Endothelial cell of umbilical vein (primary cell): ENCODE measurements around the gene KCTD16. TPM values are rescaled to one million over a fixed set of nuclear protein-coding genes. Genes with fewer than 3 reads are reported as not detected.

Source experiments
- BruUV-seq: library from RNA; stranded (reverse); fragments of 400-500 nt; replicated peaks from 2 replicates; lab custom pipeline; 2021; lab: Mats Ljungman, UMichigan
- CTCF ChIA-PET: fragments of 300-600, 350-600 bp; sonication (Branson Sonifier 250); formaldehyde crosslinking; loops from one replicate; lab custom pipeline; 2021; ENCODE audit warnings: antibody characterized with exemption, inconsistent platforms; lab: Charles Lee
- POLR2A ChIA-PET: fragments of 300-600, 350-600 bp; sonication (Branson Sonifier 250); formaldehyde crosslinking; loops from one replicate; lab custom pipeline; 2021; ENCODE audit warnings: antibody characterized with exemption, inconsistent platforms; lab: Charles Lee
- DNase-seq: peaks from one replicate; pipeline ENCODE4 v3.0.0-alpha.2; 2011; ENCODE audit warnings: low read depth, low spot score
- FAIRE-seq: peaks from 2 replicates; lab custom pipeline; 2011; peaks lifted over from hg19 to GRCh38; lab: Jason Lieb, UNC
- H2AFZ ChIP-seq: 2 replicates; pipeline ENCODE4 v1.6.0; 2012; ENCODE audit warnings: low read depth, low read length, control low read depth, inconsistent platforms
- H3K27ac ChIP-seq: 2 replicates; pipeline ENCODE4 v1.5.1; 2011; ENCODE audit warnings: low read depth, mild to moderate bottlenecking, control low read depth, low read length, moderate library complexity; ENCODE audit not compliant: insufficient read depth
- H3K27me3 ChIP-seq, 2 experiments: 2 replicates each; pipeline versions ENCODE4 v1.6.0 to v1.6.1; 2011; ENCODE audit warnings: low read length in 2 of 2, mixed read lengths in 1 of 2; ENCODE audit not compliant: control insufficient read depth in 2 of 2, insufficient read depth in 2 of 2
- H3K36me3 ChIP-seq, 2 experiments: 2 replicates in 1 of 2; 3 replicates in 1 of 2; pipeline ENCODE4 v1.5.1; 2011; ENCODE audit warnings: low read length in 2 of 2, mild to moderate bottlenecking in 1 of 2, moderate library complexity in 1 of 2; ENCODE audit not compliant: control insufficient read depth in 2 of 2, insufficient read depth in 2 of 2; ENCODE audit errors: extremely low read depth in 1 of 2
- H3K4me1 ChIP-seq: 3 replicates; pipeline ENCODE4 v1.5.1; 2011; ENCODE audit warnings: mild to moderate bottlenecking, low read length; ENCODE audit not compliant: control insufficient read depth, insufficient read depth; ENCODE audit errors: extremely low read depth
- H3K4me2 ChIP-seq: 2 replicates; pipeline ENCODE4 v1.6.1; 2011; ENCODE audit warnings: low read length, control low read depth, mixed read lengths; ENCODE audit not compliant: insufficient read depth
- H3K4me3 ChIP-seq, 3 experiments: fragments of 200-600 bp in 1 of 3; sonication (generic), shearing (Covaris generic) in 1 of 3; replicated peaks in 1 of 3; 2 replicates each; pipeline ENCODE4 v1.5.1; 2011 to 2016; ENCODE audit warnings: control low read depth in 3 of 3, low read length in 3 of 3, mild to moderate bottlenecking in 2 of 3, inconsistent platforms in 1 of 3, low read depth in 1 of 3, moderate library complexity in 1 of 3; ENCODE audit not compliant: insufficient read depth in 1 of 3
- H3K79me2 ChIP-seq: 2 replicates; pipeline ENCODE4 v1.6.0; 2012; ENCODE audit warnings: low read length, inconsistent platforms; ENCODE audit not compliant: control insufficient read depth, insufficient read depth
- H3K9ac ChIP-seq: replicated peaks from 2 replicates; pipeline ENCODE3; 2011; ENCODE audit warnings: low read length, control low read depth; ENCODE audit not compliant: insufficient read depth; ENCODE audit errors: extremely low read depth
- H3K9me1 ChIP-seq: replicated peaks from 3 replicates; pipeline ENCODE4 v1.6.0; 2011; ENCODE audit warnings: mild to moderate bottlenecking, low read length; ENCODE audit not compliant: control insufficient read depth, insufficient read depth; ENCODE audit errors: extremely low read depth
- H3K9me3 ChIP-seq: replicated peaks from 2 replicates; pipeline ENCODE4 v1.5.1; 2012; ENCODE audit warnings: low read length, inconsistent platforms; ENCODE audit not compliant: control insufficient read depth, insufficient read depth
- H4K20me1 ChIP-seq: replicated peaks from 2 replicates; pipeline ENCODE3; 2011; ENCODE audit warnings: mild to moderate bottlenecking, low read length; ENCODE audit not compliant: control insufficient read depth, insufficient read depth; ENCODE audit errors: extremely low read depth
- CTCF ChIP-seq, 2 donors: IDR thresholded peaks; 1 replicate in 1 of 2; 2 replicates in 1 of 2; pipeline ENCODE4 v1.5.1; 2011; ENCODE audit warnings: low read length in 2 of 2, mild to moderate bottlenecking in 2 of 2, moderate library complexity in 2 of 2, control low read depth in 1 of 2, inconsistent platforms in 1 of 2, low read depth in 1 of 2; ENCODE audit not compliant: insufficient read depth in 1 of 2; ENCODE audit errors: extremely low read depth in 1 of 2
- EZH2 ChIP-seq: IDR thresholded peaks from 2 replicates; pipeline ENCODE4 v1.6.1; 2012; ENCODE audit warnings: borderline replicate concordance, low read depth, mild to moderate bottlenecking, moderate library complexity, low read length, inconsistent platforms; ENCODE audit not compliant: severe bottlenecking
- FOS ChIP-seq: IDR thresholded peaks from 2 replicates; pipeline ENCODE4 v1.6.1; 2011; ENCODE audit warnings: mild to moderate bottlenecking, low read length, moderate library complexity, borderline replicate concordance; ENCODE audit not compliant: insufficient read depth
- GATA2 ChIP-seq: IDR thresholded peaks from 2 replicates; pipeline ENCODE4 v1.7.0; 2011; ENCODE audit warnings: low read depth, mild to moderate bottlenecking, moderate library complexity, mixed read lengths, low read length; ENCODE audit not compliant: insufficient read length, insufficient read depth
- JUN ChIP-seq: IDR thresholded peaks from 2 replicates; pipeline ENCODE4 v1.6.1; 2011; ENCODE audit warnings: borderline replicate concordance, low read depth; ENCODE audit not compliant: insufficient read length, insufficient read depth
- MAX ChIP-seq: IDR thresholded peaks from 2 replicates; pipeline ENCODE4 v1.6.1; 2011; ENCODE audit not compliant: insufficient read depth, insufficient read length
- MYC ChIP-seq: IDR thresholded peaks from one replicate; pipeline ENCODE4 v1.6.1; 2011; ENCODE audit warnings: mild to moderate bottlenecking, low read depth, low read length
- POLR2A ChIP-seq: IDR thresholded peaks from 2 replicates; pipeline ENCODE4 v1.6.1; 2012; ENCODE audit warnings: low read depth, mild to moderate bottlenecking, control low read depth, low read length
- POLR2AphosphoS5 ChIP-seq: IDR thresholded peaks from 2 replicates; pipeline ENCODE4 v1.6.1; 2012; ENCODE audit warnings: low read depth, mild to moderate bottlenecking, control low read depth, low read length, moderate library complexity; ENCODE audit not compliant: insufficient read depth
- dilution Hi-C: fragments of 300-500 bp; cut with MboI; formaldehyde crosslinking; loops from one replicate; pipeline ENCODE4 v1.15.0; 2019; ENCODE audit warnings: low sequenced_read_pairs; ENCODE audit not compliant: extremely low pct_ligation_motif_present
- intact Hi-C: fragments of 100-400 bp; cut with micrococcal nuclease; formaldehyde crosslinking; loops from one replicate; pipeline ENCODE4 v1.10.0; 2022
- polyA plus RNA-seq, 4 experiments: library from polyadenylated mRNA; depleted of rRNA in 3 of 4; stranded (reverse) in 3 of 4; unstranded in 1 of 4; fragments of >200 nt; gene quantifications; 2 replicates each; pipeline versions ENCODE4 v1.2.1 to v1.2.3, GENCODE V29; 2011 to 2012; ENCODE audit warnings: missing spikeins in 1 of 4
- total RNA-seq: library from RNA; stranded (reverse); gene quantifications from 2 replicates; pipeline ENCODE4 v1.2.3, GENCODE V29; 2021

The KCTD16 gene
- total and polyA plus RNA-seq, 2 donors (not counting 3 experiments of a cell fraction or from before 2014, with no cell fraction given): 0.21 to 0.49 TPM

- no peaks in the 10 kb centered on the region for H3K36me3 ChIP-seq
- H3K4me2 ChIP-seq: no peak overlapping the region
- no peaks in the 10 kb centered on the region for H3K4me1 ChIP-seq
- H2AFZ ChIP-seq: no peak overlapping the region
- H3K27me3 ChIP-seq: no peaks in the 10 kb centered on the region
- intact Hi-C loops (no loop called here), dilution Hi-C loops (no loop called here)
- H3K79me2 ChIP-seq: no peaks in the 10 kb centered on the region
- no peaks in the 10 kb centered on the region for H4K20me1 ChIP-seq
- no peak overlapping the region for H3K4me3 ChIP-seq
- CTCF ChIA-PET: no interaction called here
- POLR2A ChIA-PET: no interaction called here
- H3K9ac ChIP-seq: no peak overlapping the region
- no peak overlapping the region for H3K27ac ChIP-seq
- no peak for DNase-seq
- no peak for FAIRE-seq
- BruUV-seq: no TSS peak
- no peak for TF ChIP-seq JUN
- TF ChIP-seq POLR2AphosphoS5: no peak
- TF ChIP-seq CTCF (IDR thresholded peaks at IDR 0.05; ENCODE audit: extremely low read depth in 1 of 2, insufficient read depth in 1 of 2, low read depth in 1 of 2, low read length in 2 of 2): no peak
- no peak for TF ChIP-seq FOS
- TF ChIP-seq GATA2: no peak
- no peak for TF ChIP-seq MYC
- no peak for TF ChIP-seq EZH2
- no peak for TF ChIP-seq MAX
- no peak for TF ChIP-seq POLR2A
- no peaks in the 10 kb centered on the region for H3K9me1 ChIP-seq
- H3K9me3 ChIP-seq: no peaks in the 10 kb centered on the region
Observed at GRCh38 chr5:144406442-144406841, 235.8 kb downstream of the KCTD16 start.
